Skeletal muscle satellite cell (primary cell): ENCODE measurements around the gene C20orf202.

Experiments
- H3K27me3 ChIP-seq: 2 replicates; pipeline ENCODE4 v1.7.0; 2013; ENCODE audit warnings: low read length; ENCODE audit not compliant: control insufficient read depth, insufficient read depth
- H3K36me3 ChIP-seq: 2 replicates; pipeline ENCODE4 v1.7.0; 2013; ENCODE audit warnings: mild to moderate bottlenecking, control low read depth, low read length; ENCODE audit not compliant: insufficient read depth
- H3K4me1 ChIP-seq: 2 replicates; pipeline ENCODE4 v1.7.0; 2013; ENCODE audit warnings: low read length; ENCODE audit not compliant: control insufficient read depth, insufficient read depth
- H3K4me2 ChIP-seq: 2 replicates; pipeline ENCODE4 v1.7.0; 2013; ENCODE audit warnings: mild to moderate bottlenecking, low read length
- H3K4me3 ChIP-seq: 2 replicates; pipeline ENCODE4 v1.7.0; 2013; ENCODE audit warnings: low read length
- H3K9ac ChIP-seq: 2 replicates; pipeline ENCODE4 v1.7.0; 2013; ENCODE audit warnings: mild to moderate bottlenecking, low read depth, low read length, moderate library complexity
- H3K9me3 ChIP-seq: replicated peaks from 2 replicates; pipeline ENCODE4 v1.7.0; 2013; ENCODE audit warnings: mild to moderate bottlenecking, control low read depth, low read length

Gene C20orf202

GRCh38 chr20:1197801-1198200 is 5.5 kb upstream of the C20orf202 start:
- peaks cover 54% of the 10 kb centered on the region for H3K27me3 ChIP-seq

DNA sequence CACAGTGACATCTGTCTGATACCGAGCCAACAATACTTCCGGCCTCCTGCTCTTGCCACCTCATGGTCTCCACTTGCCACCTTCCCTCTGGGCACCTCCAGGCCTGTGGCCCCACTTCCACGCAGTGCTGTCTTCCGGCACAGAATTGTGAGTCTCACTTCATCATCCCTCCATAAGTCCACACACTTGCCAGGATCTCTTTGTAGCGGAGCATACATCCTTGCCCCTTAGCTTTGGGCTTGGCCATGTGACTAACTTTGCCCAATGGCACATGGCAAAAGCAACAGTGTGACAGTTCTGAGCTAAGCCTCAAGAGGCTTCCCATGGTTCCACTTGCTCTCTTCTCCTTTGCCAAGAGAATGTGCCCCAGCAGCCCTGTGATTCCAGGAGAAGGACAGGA is 4.5 kb upstream of the C20orf202 start:
- no peaks in the 10 kb centered on the region for H3K4me1 ChIP-seq
- no peaks in the 10 kb centered on the region for H3K9me3 ChIP-seq
- H3K9ac ChIP-seq = no peak overlapping the region
- H3K4me2 ChIP-seq = no peak overlapping the region
- no peak overlapping the region for H3K4me3 ChIP-seq
- peaks cover 53% of the 10 kb centered on the region for H3K27me3 ChIP-seq
- H3K36me3 ChIP-seq = no peaks in the 10 kb centered on the region

More at GRCh38 chr20:1197801-1198200, 5.5 kb upstream of the C20orf202 start:
- no peak overlapping the region for H3K4me3 ChIP-seq
- no peak overlapping the region for H3K4me2 ChIP-seq
- H3K9me3 ChIP-seq = no peaks in the 10 kb centered on the region
- no peaks in the 10 kb centered on the region for H3K36me3 ChIP-seq
- no peaks in the 10 kb centered on the region for H3K4me1 ChIP-seq
- H3K9ac ChIP-seq = no peak overlapping the region

GRCh38 chr20:1199212-1199873 is 3.9 kb upstream of the C20orf202 start:
- Histone ChIP-seq H3K9ac (no peak overlapping the region), H3K27me3 (peaks cover 54% of the 10 kb centered on the region), H3K36me3 (no peaks in the 10 kb centered on the region), H3K4me3 (no peak overlapping the region), H3K9me3 (no peaks in the 10 kb centered on the region), H3K4me1 (no peaks in the 10 kb centered on the region), H3K4me2 (no peak overlapping the region)

DNA sequence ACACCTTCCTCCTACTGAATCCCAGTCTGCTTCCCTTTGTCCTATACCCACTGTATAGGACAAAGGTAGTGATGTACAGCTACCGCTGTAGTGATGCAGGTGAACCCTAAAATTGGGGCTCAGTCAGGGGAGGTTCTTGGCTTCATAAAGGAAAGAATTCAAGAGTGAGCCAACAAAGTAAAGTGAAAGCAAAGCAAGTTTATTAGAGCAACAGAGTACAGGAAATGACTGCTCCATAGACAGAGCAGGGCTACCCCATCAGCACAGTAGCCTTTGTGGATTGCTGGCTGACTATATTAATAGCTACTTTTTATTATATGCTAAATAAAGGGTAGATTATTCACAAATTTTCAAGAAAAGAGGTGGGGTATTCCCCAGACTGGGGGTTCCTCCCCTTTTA is 3.3 kb upstream of the C20orf202 start:
- Histone ChIP-seq H3K36me3 (no peaks in the 10 kb centered on the region), H3K9me3 (no peaks in the 10 kb centered on the region), H3K4me1 (no peaks in the 10 kb centered on the region), H3K4me2 (no peak overlapping the region), H3K4me3 (no peak overlapping the region), H3K9ac (no peak overlapping the region), H3K27me3 (peaks cover 52% of the 10 kb centered on the region)

DNA sequence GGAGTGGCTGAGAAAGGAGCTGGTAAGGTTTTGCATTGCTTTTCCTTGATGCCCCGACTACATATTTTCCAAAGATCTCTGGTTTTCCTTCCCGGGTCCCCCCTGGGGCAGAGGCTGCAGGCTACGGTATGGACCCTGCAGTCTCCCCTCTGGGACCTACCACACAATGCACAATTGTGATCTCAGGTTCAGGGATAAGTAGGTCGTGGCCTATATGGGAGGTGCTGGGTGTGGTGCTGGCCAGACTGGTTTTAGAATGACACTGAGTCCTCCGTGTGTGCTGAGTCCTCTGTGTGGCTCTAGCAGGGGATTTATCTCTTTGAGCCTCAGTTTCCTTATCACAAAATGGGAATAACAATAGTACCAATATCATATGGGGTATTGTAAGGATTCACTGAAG is 376 bp downstream of the C20orf202 start:
- H3K4me2 ChIP-seq = no peak overlapping the region
- no peaks in the 10 kb centered on the region for H3K4me1 ChIP-seq
- H3K9ac ChIP-seq = no peak overlapping the region
- peaks cover 52% of the 10 kb centered on the region for H3K27me3 ChIP-seq
- no peaks in the 10 kb centered on the region for H3K36me3 ChIP-seq
- H3K9me3 ChIP-seq = no peaks in the 10 kb centered on the region
- H3K4me3 ChIP-seq = no peak overlapping the region

DNA sequence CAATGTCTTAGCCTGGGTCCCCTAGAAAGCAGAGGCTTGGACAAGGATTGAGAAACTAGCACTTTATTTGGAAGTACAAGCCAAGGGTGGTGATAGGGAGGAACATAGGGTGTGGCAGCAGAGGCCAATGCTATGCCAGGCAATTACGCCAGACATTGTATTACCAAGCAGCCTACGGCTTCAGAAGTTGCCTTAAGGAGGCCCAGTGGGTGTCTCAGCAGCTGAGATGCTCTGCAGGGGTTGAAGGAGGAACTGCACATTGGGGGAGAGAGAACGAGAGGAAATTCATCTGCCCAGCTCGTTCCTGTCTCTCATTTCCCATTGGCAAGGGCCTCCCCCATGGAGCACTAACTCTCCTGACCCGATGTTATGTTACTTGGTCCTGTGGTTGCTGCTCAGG is 859 bp downstream of the C20orf202 start:
- H3K4me2 ChIP-seq = no peak overlapping the region
- H3K4me3 ChIP-seq = no peak overlapping the region
- H3K9me3 ChIP-seq = no peaks in the 10 kb centered on the region
- H3K27me3 ChIP-seq = peaks cover 56% of the 10 kb centered on the region
- no peaks in the 10 kb centered on the region for H3K4me1 ChIP-seq
- no peak overlapping the region for H3K9ac ChIP-seq
- H3K36me3 ChIP-seq = no peaks in the 10 kb centered on the region

- H3K9ac ChIP-seq = no peak overlapping the region
- no peak overlapping the region for H3K4me2 ChIP-seq
- no peaks in the 10 kb centered on the region for H3K9me3 ChIP-seq
- H3K27me3 ChIP-seq = peaks cover 61% of the 10 kb centered on the region
- no peak overlapping the region for H3K4me3 ChIP-seq
- H3K36me3 ChIP-seq = no peaks in the 10 kb centered on the region
- H3K4me1 ChIP-seq = no peaks in the 10 kb centered on the region
These were observed 1.3 kb downstream of the C20orf202 start for GRCh38 chr20:1204576-1204975.

DNA sequence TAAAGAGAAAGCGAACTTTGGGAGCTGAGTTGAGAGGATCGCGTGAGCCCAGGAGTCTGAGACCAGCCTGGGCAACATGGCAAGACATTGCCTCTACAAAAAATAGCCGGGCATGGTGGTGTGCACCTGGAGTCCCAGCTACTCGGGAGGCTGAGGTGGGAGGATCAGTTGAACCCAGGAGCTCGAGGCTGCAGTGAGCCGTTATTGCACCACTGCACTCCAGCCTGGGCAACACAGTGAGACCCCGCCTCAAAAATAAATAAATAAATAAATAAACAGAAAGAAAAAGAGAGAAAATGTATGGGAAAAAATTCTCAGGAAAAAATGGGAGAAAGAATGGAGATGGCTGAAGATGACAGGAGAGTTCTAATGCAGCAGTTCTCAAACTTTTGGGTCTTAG is 2.5 kb downstream of the C20orf202 start:
- Histone ChIP-seq H3K4me2 (no peak overlapping the region), H3K4me1 (no peaks in the 10 kb centered on the region), H3K9me3 (no peaks in the 10 kb centered on the region), H3K27me3 (peaks cover 60% of the 10 kb centered on the region), H3K4me3 (no peak overlapping the region), H3K9ac (no peak overlapping the region), H3K36me3 (no peaks in the 10 kb centered on the region)

GRCh38 chr20:1206366-1207148 is 3.3 kb downstream of the C20orf202 start:
- Histone ChIP-seq H3K27me3 (peaks cover 63% of the 10 kb centered on the region), H3K36me3 (no peaks in the 10 kb centered on the region), H3K9ac (no peak overlapping the region), H3K4me3 (no peak overlapping the region), H3K4me1 (no peaks in the 10 kb centered on the region), H3K9me3 (no peaks in the 10 kb centered on the region), H3K4me2 (no peak overlapping the region)

DNA sequence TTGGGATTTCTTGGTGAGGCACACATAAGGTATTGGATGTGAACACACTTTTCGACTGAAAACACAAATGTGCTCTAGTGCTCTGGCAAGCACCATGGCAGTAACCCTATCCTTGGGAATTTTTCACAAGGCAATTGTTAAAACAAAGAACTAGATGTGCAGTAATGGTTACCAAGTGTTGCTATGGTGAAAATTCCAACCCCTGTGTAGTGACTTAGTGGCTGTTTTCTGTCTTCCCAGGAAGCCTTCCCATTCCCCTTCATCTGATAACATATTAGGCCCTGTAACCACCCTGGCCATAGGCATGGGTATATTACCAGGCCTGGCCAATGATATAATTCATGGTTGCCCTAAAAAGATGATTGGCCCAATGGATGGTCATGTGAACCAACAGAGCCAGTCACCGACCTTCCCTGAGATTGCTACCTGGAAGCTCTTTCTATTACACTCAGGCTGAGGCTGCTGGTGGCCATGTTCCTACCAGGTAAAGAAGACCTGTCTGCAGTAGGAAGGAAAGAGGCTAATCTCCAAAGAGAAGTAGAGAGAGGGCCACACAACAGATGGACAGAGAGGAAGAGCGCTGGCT is 4.1 kb downstream of the C20orf202 start:
- H3K4me1 ChIP-seq = no peaks in the 10 kb centered on the region
- H3K27me3 ChIP-seq = peaks cover 71% of the 10 kb centered on the region
- no peak overlapping the region for H3K4me2 ChIP-seq
- no peaks in the 10 kb centered on the region for H3K36me3 ChIP-seq
- no peak overlapping the region for H3K9ac ChIP-seq
- H3K4me3 ChIP-seq = no peak overlapping the region
- no peaks in the 10 kb centered on the region for H3K9me3 ChIP-seq

DNA sequence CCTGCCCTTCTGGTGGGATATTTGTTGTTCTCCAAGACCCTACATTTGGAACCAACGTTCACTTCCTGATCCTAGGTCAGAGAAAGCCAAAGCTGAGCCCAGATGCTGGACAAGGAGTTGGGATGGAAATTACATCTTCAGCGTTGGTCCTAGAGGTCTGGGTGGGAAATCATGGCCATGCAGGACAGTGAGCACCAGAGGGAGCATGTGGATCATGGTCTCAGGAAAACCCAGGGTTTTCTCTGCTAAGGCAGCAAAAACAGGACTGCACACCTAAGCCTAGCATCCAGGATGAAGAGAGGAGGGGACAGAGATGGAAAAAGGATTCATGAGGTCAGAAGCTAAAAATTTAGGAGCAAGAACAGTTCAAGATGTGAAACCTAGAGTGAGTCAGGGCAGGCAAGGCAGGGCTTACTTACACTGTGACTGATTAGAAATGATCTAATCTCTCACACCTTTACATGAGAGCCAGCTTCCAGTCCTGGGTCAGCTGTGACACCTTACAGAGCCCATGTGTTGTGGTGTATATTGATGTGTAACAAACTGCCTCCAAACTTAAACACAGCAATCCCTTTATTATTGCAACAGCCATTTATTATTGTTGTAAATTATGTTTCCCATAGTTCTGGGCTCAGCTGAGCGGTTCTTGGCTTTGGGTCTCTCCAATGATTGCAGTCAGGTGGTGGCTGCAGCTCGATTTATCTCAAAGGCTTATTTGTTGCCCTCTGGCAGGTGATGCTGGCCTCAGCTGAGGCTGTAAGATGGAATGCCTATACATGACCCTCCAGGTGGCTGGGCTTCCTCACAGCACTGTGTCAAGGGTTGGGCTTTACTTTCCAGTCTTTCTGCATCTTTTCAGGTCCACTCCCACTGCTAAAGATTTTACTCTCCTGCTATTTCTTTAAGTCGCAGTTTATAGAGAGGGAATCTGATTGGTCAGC is 6.5 kb downstream of the C20orf202 start:
- no peaks in the 10 kb centered on the region for H3K36me3 ChIP-seq
- H3K9me3 ChIP-seq = no peaks in the 10 kb centered on the region
- no peaks in the 10 kb centered on the region for H3K4me1 ChIP-seq
- H3K4me3 ChIP-seq = no peak overlapping the region
- peaks cover 69% of the 10 kb centered on the region for H3K27me3 ChIP-seq
- no peak overlapping the region for H3K4me2 ChIP-seq
- no peak overlapping the region for H3K9ac ChIP-seq
